IMR-90 (cell line): ENCODE data around the gene KATNAL2. TPM values are rescaled to one million over a fixed set of nuclear protein-coding genes. Genes with fewer than 3 reads are reported as not detected.

Experiments used
- ATAC-seq: fragments of 200-7000 bp; cut with Tn5 transposase; 2 replicates; pipeline ENCODE4 v1.9.1; 2020; ENCODE audit warnings: low read depth, mild to moderate bottlenecking, moderate library complexity
- BruUV-seq: library from RNA; stranded (reverse); fragments of 400-500 nt; replicated peaks from 2 replicates; lab custom pipeline; 2021; lab: Mats Ljungman, UMichigan
- CTCF ChIA-PET: fragments of 300-600 bp; formaldehyde crosslinking; extraction: SDS; loops from one replicate; lab custom pipeline; 2021; ENCODE audit warnings: antibody characterized with exemption; lab: Yijun Ruan, JAX
- POLR2A ChIA-PET: fragments of 300-600 bp; sonication (Branson Sonifier 250); formaldehyde crosslinking; loops from one replicate; lab custom pipeline; 2022; ENCODE audit warnings: antibody characterized with exemption; ENCODE audit not compliant: unreplicated experiment; lab: Charles Lee
- DNase-seq: peaks from one replicate; pipeline ENCODE4 v3.0.0; 2013
- H2AFZ ChIP-seq: replicated peaks from 2 replicates; pipeline ENCODE3; 2013; ENCODE audit warnings: low read length, mild to moderate bottlenecking; ENCODE audit not compliant: poor library complexity
- H2AK5ac ChIP-seq: 2 replicates; pipeline ENCODE4 v1.6.1; 2013; ENCODE audit warnings: low read depth, low read length, inconsistent platforms
- H2AK9ac ChIP-seq: replicated peaks from 2 replicates; pipeline ENCODE3; 2013; ENCODE audit warnings: mild to moderate bottlenecking, low read depth, low read length, moderate library complexity; ENCODE audit not compliant: poor library complexity
- H2BK120ac ChIP-seq: 2 replicates; pipeline ENCODE4 v1.6.1; 2013; ENCODE audit warnings: low read depth, low read length, inconsistent platforms
- H2BK15ac ChIP-seq: 3 replicates; pipeline ENCODE4 v1.6.1; 2013; ENCODE audit warnings: low read depth, low read length, inconsistent platforms
- H2BK20ac ChIP-seq: 2 replicates; pipeline ENCODE4 v1.6.1; 2013; ENCODE audit warnings: low read depth, mild to moderate bottlenecking, inconsistent platforms, low read length, moderate library complexity
- H2BK5ac ChIP-seq: 2 replicates; pipeline ENCODE4 v1.6.1; 2013; ENCODE audit warnings: mild to moderate bottlenecking, low read depth, low read length, inconsistent platforms; ENCODE audit not compliant: poor library complexity, severe bottlenecking
- H3K14ac ChIP-seq: replicated peaks from 2 replicates; pipeline ENCODE4 v1.6.1; 2013; ENCODE audit warnings: low read depth, low read length, inconsistent platforms
- H3K18ac ChIP-seq: 2 replicates; pipeline ENCODE4 v1.6.1; 2013; ENCODE audit warnings: low read depth, low read length, control low read depth
- H3K23ac ChIP-seq: 2 replicates; pipeline ENCODE4 v1.6.1; 2013; ENCODE audit warnings: low read depth, low read length, inconsistent platforms
- H3K27ac ChIP-seq: 2 replicates; pipeline ENCODE4 v1.5.1; 2013; ENCODE audit warnings: mild to moderate bottlenecking, control low read depth, low read length; ENCODE audit not compliant: insufficient read depth
- H3K27me3 ChIP-seq: 2 replicates; pipeline ENCODE4 v1.6.1; 2013; ENCODE audit warnings: low read length; ENCODE audit not compliant: control insufficient read depth, insufficient read depth
- H3K36me3 ChIP-seq: 2 replicates; pipeline ENCODE4 v1.6.1; 2013; ENCODE audit warnings: low read length, mixed read lengths; ENCODE audit not compliant: control insufficient read depth, insufficient read depth
- H3K4ac ChIP-seq: 2 replicates; pipeline ENCODE4 v1.6.1; 2013; ENCODE audit warnings: low read depth, low read length, inconsistent platforms
- H3K4me1 ChIP-seq: 2 replicates; pipeline ENCODE4 v1.6.1; 2013; ENCODE audit warnings: low read length, mixed read lengths; ENCODE audit not compliant: control insufficient read depth, insufficient read depth
- H3K4me2 ChIP-seq: 2 replicates; pipeline ENCODE4 v1.6.1; 2013; ENCODE audit warnings: low read depth, mild to moderate bottlenecking, control low read depth, low read length, moderate library complexity
- H3K4me3 ChIP-seq: 2 replicates; pipeline ENCODE4 v1.5.1; 2013; ENCODE audit warnings: low read depth, mild to moderate bottlenecking, control low read depth, low read length, moderate library complexity; ENCODE audit not compliant: insufficient read depth
- H3K56ac ChIP-seq: 2 replicates; pipeline ENCODE4 v1.6.1; 2013; ENCODE audit warnings: low read length, inconsistent platforms; ENCODE audit not compliant: insufficient read depth; ENCODE audit errors: extremely low read depth
- H3K79me1 ChIP-seq, 2 experiments: 2 replicates each; pipeline ENCODE4 v1.6.1; 2013; ENCODE audit warnings: low read length in 2 of 2, inconsistent platforms in 1 of 2, low read depth in 1 of 2
- H3K9ac ChIP-seq: 2 replicates; pipeline ENCODE4 v1.6.1; 2013; ENCODE audit warnings: low read depth, low read length, control low read depth
- H3K9me1 ChIP-seq: 2 replicates; pipeline ENCODE4 v1.6.1; 2013; ENCODE audit warnings: low read length, inconsistent platforms; ENCODE audit not compliant: insufficient read depth
- H3K9me3 ChIP-seq: 2 replicates; pipeline ENCODE4 v1.6.1; 2013; ENCODE audit warnings: low read length; ENCODE audit not compliant: control insufficient read depth, insufficient read depth
- H4K20me1 ChIP-seq: 2 replicates; pipeline ENCODE4 v1.6.1; 2013; ENCODE audit warnings: low read length, inconsistent platforms; ENCODE audit not compliant: insufficient read depth
- H4K5ac ChIP-seq: 2 replicates; pipeline ENCODE4 v1.6.1; 2013; ENCODE audit warnings: mild to moderate bottlenecking, low read depth, low read length, control low read depth
- H4K8ac ChIP-seq, 2 experiments: 2 replicates each; pipeline ENCODE4 v1.6.1; 2013; ENCODE audit warnings: low read depth in 2 of 2, low read length in 2 of 2, control low read depth in 1 of 2, inconsistent platforms in 1 of 2
- H4K91ac ChIP-seq: 2 replicates; pipeline ENCODE4 v1.6.1; 2013; ENCODE audit warnings: low read depth, low read length, inconsistent platforms; ENCODE audit not compliant: insufficient read depth
- CEBPB ChIP-seq: IDR thresholded peaks from 2 replicates; pipeline ENCODE4 v1.6.1; 2012; ENCODE audit warnings: low read depth, low read length, improper control_type of control experiment
- CHD1 ChIP-seq: IDR thresholded peaks from 2 replicates; pipeline ENCODE4 v1.6.1; 2012; ENCODE audit warnings: low read depth, low read length, improper control_type of control experiment
- CTCF ChIP-seq: conservative IDR thresholded peaks from 2 replicates; pipeline ENCODE4 v1.5.1; 2012; ENCODE audit warnings: mild to moderate bottlenecking, low read depth, low read length, improper control_type of control experiment
- ELK1 ChIP-seq: fragments of 150-350 bp; IDR thresholded peaks from 2 replicates; pipeline ENCODE4 v1.6.1; 2016; ENCODE audit warnings: low read depth, mild to moderate bottlenecking, low read length, moderate library complexity, borderline replicate concordance
- FOS ChIP-seq: fragments of 150-350 bp; IDR thresholded peaks from 2 replicates; pipeline ENCODE4 v1.6.1; 2016; ENCODE audit warnings: low read depth, low read length
- MAFK ChIP-seq: IDR thresholded peaks from 2 replicates; pipeline ENCODE4 v1.6.1; 2012; ENCODE audit warnings: low read depth, low read length, improper control_type of control experiment
- MAZ ChIP-seq: IDR thresholded peaks from 2 replicates; pipeline ENCODE4 v1.6.1; 2012; ENCODE audit warnings: low read depth, mild to moderate bottlenecking, low read length, improper control_type of control experiment, moderate library complexity, borderline replicate concordance
- MXI1 ChIP-seq: IDR thresholded peaks from 2 replicates; pipeline ENCODE4 v1.6.1; 2012; ENCODE audit warnings: low read depth, mild to moderate bottlenecking, low read length, moderate library complexity, borderline replicate concordance
- NFE2L2 ChIP-seq: fragments of 150-350 bp; IDR thresholded peaks from 2 replicates; pipeline ENCODE4 v1.6.1; 2016; ENCODE audit warnings: low read depth, mild to moderate bottlenecking, low read length
- RCOR1 ChIP-seq: IDR thresholded peaks from 2 replicates; pipeline ENCODE4 v1.6.1; 2012; ENCODE audit warnings: mild to moderate bottlenecking, low read length, improper control_type of control experiment; ENCODE audit not compliant: insufficient replicate concordance
- USF2 ChIP-seq: fragments of 150-350 bp; IDR thresholded peaks from 2 replicates; pipeline ENCODE4 v1.6.1; 2017; ENCODE audit warnings: mild to moderate bottlenecking, antibody characterized with exemption, low read length, low read depth
- WGBS, 2 experiments: methylation state at CpG; one replicate each; pipeline versions ENCODE4 v1.1.5 to v1.1.7; 2013; ENCODE audit warnings: missing lambda C conversion rate in 2 of 2; ENCODE audit not compliant: insufficient read length in 1 of 2; ENCODE audit errors: extremely low coverage in 2 of 2; 5-methylcytosine and 5-hydroxymethylcytosine counted together
- dilution Hi-C: fragments of 300-500 bp; cut with HindIII; formaldehyde crosslinking; loops from one replicate; pipeline ENCODE4 v1.14.3; 2018; ENCODE audit warnings: low sequenced_read_pairs; ENCODE audit not compliant: unreplicated experiment
- in situ Hi-C: fragments of 300-500 bp; cut with MboI; formaldehyde crosslinking; loops from 3 replicates; pipeline ENCODE4 v1.14.3; 2019; ENCODE audit warnings: low sequenced_read_pairs, inconsistent platforms, mixed read lengths
- intact Hi-C: fragments of 100-400 bp; cut with micrococcal nuclease; formaldehyde crosslinking; loops from 2 replicates; pipeline ENCODE4 v1.10.0; 2022
- polyA plus RNA-seq, 3 experiments: library from polyadenylated mRNA; depleted of rRNA; stranded (reverse); fragments of >200 nt; gene quantifications; 2 replicates each; pipeline ENCODE4 v1.2.3, GENCODE V29; 2012; ENCODE audit warnings: low replicate concordance in 1 of 3
- total RNA-seq: library from RNA; depleted of rRNA; stranded (reverse); fragments of >200 nt; gene quantifications from 2 replicates; pipeline ENCODE4 v1.2.3, GENCODE V29; 2012

Gene KATNAL2
- total and polyA plus RNA-seq, 2 of the 4 experiments (the other 2 are of a cell fraction) = 0.90 to 2.3 TPM

GRCh38 chr18:46939337-46939963 is 22.0 kb downstream of the KATNAL2 start:
- Histone ChIP-seq H3K9me1 (no peaks in the 10 kb centered on the region), H4K8ac (no peak overlapping the region), H2AK5ac (no peak overlapping the region), H2BK20ac (no peak overlapping the region), H3K4ac (no peak overlapping the region), H3K36me3 (no peaks in the 10 kb centered on the region), H3K4me3 (no peak overlapping the region), H3K27me3 (no peaks in the 10 kb centered on the region), H2BK15ac (no peak overlapping the region), H2AFZ (no peak overlapping the region), H4K5ac (no peak overlapping the region), H3K4me1 (no peaks in the 10 kb centered on the region; the same call in 1 of the 2 replicates), H2AK9ac (no peak overlapping the region), H3K56ac (no peak overlapping the region), H4K91ac (no peak overlapping the region), H2BK120ac (no peak overlapping the region), H2BK5ac (no peak overlapping the region), H3K4me2 (no peak overlapping the region), H3K23ac (no peak overlapping the region), H3K27ac (no peak overlapping the region), H3K14ac (no peak overlapping the region), H4K20me1 (no peaks in the 10 kb centered on the region), H3K9me3 (no peaks in the 10 kb centered on the region), H3K79me1 (no peaks in the 10 kb centered on the region), H3K9ac (no peak overlapping the region), H3K18ac (no peak overlapping the region)
- DNase-seq (peak; percentile 66), ATAC-seq (peak; percentile 93)
- no TSS peak for BruUV-seq
- intact Hi-C loops = loop anchor here (1.0 kb wide), 1 partner anchor 22 kb away; the partner anchor contains the start of genes KATNAL2 and PIAS2
- in situ Hi-C loops = no loop called here
- POLR2A ChIA-PET = interaction anchor here (0.6 kb wide), 1 partner anchor 813 kb away, joined by 4 read pairs; no protein-coding TSS in a partner anchor
- WGBS, 2 experiments = no CpG with 5 or more reads among the region's 1 CpG
- TF ChIP-seq CTCF (no peak), NFE2L2 (no peak), FOS (peak; percentile 55; the same call in 1 of the 2 replicates), MAFK (no peak), MXI1 (no peak), USF2 (no peak), RCOR1 (no peak), MAZ (no peak), CHD1 (no peak), ELK1 (no peak), CEBPB (peak; percentile 44; the same call in 1 of the 2 replicates)
- dilution Hi-C loops = no loop called here
- CTCF ChIA-PET = no interaction called here
